Gastroesophageal sphincter (tissue), 4 donors: ENCODE measurements around the gene ZNRF3. TPM values are rescaled to one million over a fixed set of nuclear protein-coding genes. Genes with fewer than 3 reads are reported as not detected.

ENCODE experiments used
- ATAC-seq: fragments of 150-250 bp; one replicate; pipeline ENCODE4 v1.9.1; 2016; ENCODE audit warnings: mild to moderate bottlenecking, moderate library complexity
- H3K27ac ChIP-seq, 4 donors: fragments of 200-600 bp; sonication (generic) in 3 of 4; 1 replicate in 3 of 4; 2 replicates in 1 of 4; pipeline ENCODE4 v1.5.1; 2016 to 2019
- H3K27me3 ChIP-seq: fragments of 200-600 bp; sonication (generic); one replicate; pipeline ENCODE4 v1.5.1; 2019
- H3K36me3 ChIP-seq, 2 donors: fragments of 200-600 bp; sonication (generic); one replicate each; pipeline ENCODE4 v1.5.1; 2019; ENCODE audit warnings: control low read depth in 1 of 2
- H3K4me1 ChIP-seq, 3 donors: fragments of 200-600 bp; sonication (generic); 1 replicate in 2 of 3; 2 replicates in 1 of 3; pipeline ENCODE4 v1.5.1; 2016 to 2019; ENCODE audit warnings: control low read depth in 2 of 3
- H3K4me3 ChIP-seq, 2 donors: fragments of 200-600 bp; sonication (generic); one replicate each; pipeline ENCODE4 v1.5.1; 2019; ENCODE audit warnings: mild to moderate bottlenecking in 1 of 2, moderate library complexity in 1 of 2
- H3K9me3 ChIP-seq, 3 donors: fragments of 200-600 bp; sonication (generic); one replicate each; pipeline ENCODE4 v1.5.1; 2017 to 2019; ENCODE audit warnings: control low read depth in 2 of 3
- CTCF ChIP-seq, 4 experiments: fragments of 200-600 bp in 2 of 4; fragments of 450-650 bp in 2 of 4; sonication (generic) in 1 of 4; IDR thresholded peaks; one replicate each; pipeline ENCODE4 v1.5.1; 2017 to 2019; ENCODE audit warnings: antibody characterized with exemption in 4 of 4, mild to moderate bottlenecking in 2 of 4, moderate library complexity in 2 of 4
- EP300 ChIP-seq: sonication (generic); formaldehyde crosslinking; IDR thresholded peaks from one replicate; pipeline ENCODE4 v1.6.1; 2017; ENCODE audit warnings: antibody characterized with exemption, mild to moderate bottlenecking
- POLR2A ChIP-seq, 2 donors: fragments of 450-650 bp; IDR thresholded peaks; one replicate each; pipeline ENCODE4 v1.6.1; 2017; ENCODE audit warnings: antibody characterized with exemption in 2 of 2, mild to moderate bottlenecking in 2 of 2, moderate library complexity in 1 of 2
- POLR2AphosphoS5 ChIP-seq: sonication (generic); formaldehyde crosslinking; IDR thresholded peaks from one replicate; pipeline ENCODE4 v1.6.1; 2017; ENCODE audit warnings: antibody characterized with exemption
- WGBS, 2 donors: methylation state at CpG; one replicate each; pipeline ENCODE4 v1.1.5; 2018; ENCODE audit warnings: low coverage in 1 of 2; 5-methylcytosine and 5-hydroxymethylcytosine counted together
- total RNA-seq, 4 donors: library from RNA; depleted of rRNA; stranded (reverse); fragments of >200 nt; gene quantifications; one replicate each; pipeline ENCODE4 v1.1.0, GENCODE V29; 2016

Gene ZNRF3
- total RNA-seq, 4 donors from 2014 or later, result 14.8 to 27.7 (median 19.8) TPM

- Histone ChIP-seq H3K4me1 (no peaks in the 10 kb centered on the region), H3K27ac (no peak overlapping the region), H3K9me3 (no peaks in the 10 kb centered on the region), H3K36me3 (no peaks in the 10 kb centered on the region), H3K4me3 (no peak overlapping the region), H3K27me3 (no peaks in the 10 kb centered on the region)
- 81 to 83% methylated on average over 2 of the region's 2 CpGs for WGBS, 2 donors
- no peak for TF ChIP-seq POLR2A (IDR thresholded peaks at IDR 0.05)
- no peak for TF ChIP-seq POLR2AphosphoS5
- TF ChIP-seq CTCF (IDR thresholded peaks at IDR 0.05), result no peak
- no peak for TF ChIP-seq EP300
- no peak for ATAC-seq
Measured at GRCh38 chr22:28869736-28870135, 13.6 kb upstream of the ZNRF3 start.

GRCh38 chr22:28873183-28873963 is 10.0 kb upstream of the ZNRF3 start:
- Histone ChIP-seq H3K36me3 (no peaks in the 10 kb centered on the region), H3K4me1 (no peaks in the 10 kb centered on the region), H3K27me3 (no peaks in the 10 kb centered on the region), H3K9me3 (no peaks in the 10 kb centered on the region), H3K4me3 (no peak overlapping the region), H3K27ac (no peak overlapping the region)
- no peak for TF ChIP-seq CTCF (IDR thresholded peaks at IDR 0.05)
- no peak for TF ChIP-seq POLR2AphosphoS5
- no peak for TF ChIP-seq EP300
- TF ChIP-seq POLR2A (IDR thresholded peaks at IDR 0.05), result no peak
- 40 to 81% methylated on average over 1 to 3 of the region's 3 CpGs for WGBS, 2 donors
- no peak for ATAC-seq

- Histone ChIP-seq H3K4me1 (no peaks in the 10 kb centered on the region), H3K4me3 (no peak overlapping the region), H3K27me3 (no peaks in the 10 kb centered on the region), H3K36me3 (no peaks in the 10 kb centered on the region), H3K27ac (no peak overlapping the region), H3K9me3 (no peaks in the 10 kb centered on the region)
- no peak for ATAC-seq
- WGBS, 2 donors, result 59% methylated on average over 3 of the region's 3 CpGs
- TF ChIP-seq CTCF (IDR thresholded peaks at IDR 0.05), result no peak
- TF ChIP-seq POLR2A (IDR thresholded peaks at IDR 0.05), result no peak
- TF ChIP-seq EP300, result no peak
- no peak for TF ChIP-seq POLR2AphosphoS5
Measured at GRCh38 chr22:28874061-28874460, 9.3 kb upstream of the ZNRF3 start.

- WGBS, 2 donors, result 86 to 100% methylated on average over 1 to 2 of the region's 2 CpGs
- no peak for ATAC-seq
Measured at GRCh38 chr22:28874811-28875320, 8.5 kb upstream of the ZNRF3 start.

More at GRCh38 chr22:28874811-28875320, 8.5 kb upstream of the ZNRF3 start:
- Histone ChIP-seq H3K36me3 (no peaks in the 10 kb centered on the region), H3K4me1 (no peaks in the 10 kb centered on the region), H3K27me3 (no peaks in the 10 kb centered on the region), H3K4me3 (no peak overlapping the region), H3K9me3 (no peaks in the 10 kb centered on the region), H3K27ac (no peak overlapping the region)
- TF ChIP-seq POLR2AphosphoS5, result no peak
- TF ChIP-seq EP300, result no peak
- no peak for TF ChIP-seq POLR2A (IDR thresholded peaks at IDR 0.05)
- no peak for TF ChIP-seq CTCF (IDR thresholded peaks at IDR 0.05)
